Measurements from ENCODE around the gene ZBTB6.

DNA sequence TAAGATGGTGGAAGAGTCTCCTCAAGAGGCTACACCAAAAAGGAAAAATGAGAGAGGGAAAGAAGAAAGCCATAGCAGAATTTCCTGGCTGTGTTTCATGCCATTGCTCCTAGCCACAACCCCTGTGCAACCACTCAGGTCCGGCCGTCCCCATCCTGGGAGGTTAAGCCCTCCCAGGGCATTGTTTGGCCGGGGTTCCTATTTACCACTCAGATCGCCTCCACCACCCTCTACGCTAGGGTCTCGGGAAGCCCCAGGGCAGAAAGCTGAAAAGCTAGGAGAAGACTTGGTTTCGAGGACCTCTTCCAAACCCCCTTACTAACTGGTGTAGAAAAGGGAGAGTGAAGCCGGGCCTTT, 8.7 kb downstream of the ZBTB6 start:
- TF ChIP-seq CTCF (conservative IDR thresholded peaks at IDR 0.05; ENCODE audit: low read length) (no peak), EZH2phosphoT487 (IDR thresholded peaks at IDR 0.05; ENCODE audit: borderline replicate concordance) (no peak)
